PC-9 (cell line): ENCODE measurements around the gene JMJD8. TPM values are rescaled to one million over a fixed set of nuclear protein-coding genes. Genes with fewer than 3 reads are reported as not detected.

ENCODE experiments used
- BruUV-seq: library from RNA; stranded (reverse); fragments of 400-500 nt; replicated peaks from 2 replicates; lab custom pipeline; 2021; lab: Mats Ljungman, UMichigan
- CTCF ChIA-PET: fragments of 300-600 bp; sonication (Branson Sonifier 250); formaldehyde crosslinking; loops from one replicate; lab custom pipeline; 2022; ENCODE audit warnings: antibody characterized with exemption; lab: Charles Lee
- POLR2A ChIA-PET: fragments of 300-600 bp; sonication (Branson Sonifier 250); formaldehyde crosslinking; loops from one replicate; lab custom pipeline; 2022; ENCODE audit warnings: antibody characterized with exemption; ENCODE audit not compliant: unreplicated experiment; lab: Charles Lee
- DNase-seq, 2 experiments: peaks; one replicate each; pipeline versions ENCODE4 v3.0.0 to v3.0.0-alpha.2; 2015 to 2022; ENCODE audit warnings: mixed read lengths in 1 of 2
- H2AFZ ChIP-seq: fragments of 200-600 bp; sonication (generic); 2 replicates; pipeline ENCODE4 v1.8.1; 2017; ENCODE audit warnings: antibody characterized with exemption
- H3F3A ChIP-seq: fragments of 200-600 bp; sonication (generic); 2 replicates; pipeline ENCODE4 v1.8.1; 2017; ENCODE audit warnings: antibody characterized with exemption, mild to moderate bottlenecking, low read depth; ENCODE audit not compliant: insufficient read depth
- H3K27ac ChIP-seq: fragments of 200-600 bp; sonication (generic); 2 replicates; pipeline ENCODE4 v1.6.1; 2016; ENCODE audit warnings: mixed run types
- H3K27me3 ChIP-seq: fragments of 200-600 bp; sonication (generic); 2 replicates; pipeline ENCODE4 v1.6.1; 2016; ENCODE audit warnings: low read depth, mixed run types; ENCODE audit not compliant: insufficient read depth
- H3K36me3 ChIP-seq: fragments of 200-600 bp; sonication (generic); 2 replicates; pipeline ENCODE4 v1.6.1; 2016; ENCODE audit warnings: low read depth, mixed run types
- H3K4me1 ChIP-seq: fragments of 200-600 bp; sonication (generic); replicated peaks from 2 replicates; pipeline ENCODE4 v1.6.1; 2016; ENCODE audit warnings: mixed run types; ENCODE audit not compliant: insufficient read depth
- H3K4me2 ChIP-seq: fragments of 200-600 bp; sonication (generic); 2 replicates; pipeline ENCODE4 v1.6.1; 2017; ENCODE audit warnings: mixed run types
- H3K4me3 ChIP-seq: fragments of 200-600 bp; sonication (generic); 2 replicates; pipeline ENCODE4 v1.6.1; 2016; ENCODE audit warnings: mixed run types
- H3K79me2 ChIP-seq: fragments of 200-600 bp; sonication (generic); 2 replicates; pipeline ENCODE4 v1.6.1; 2017; ENCODE audit warnings: low read depth, mixed run types
- H3K9me2 ChIP-seq: fragments of 200-600 bp; sonication (generic); 2 replicates; pipeline ENCODE4 v1.8.1; 2017; ENCODE audit warnings: mild to moderate bottlenecking; ENCODE audit not compliant: insufficient read depth
- H3K9me3 ChIP-seq: fragments of 200-600 bp; sonication (generic); 2 replicates; pipeline ENCODE4 v1.8.1; 2016; ENCODE audit warnings: low read depth; ENCODE audit not compliant: insufficient read depth
- H4K20me1 ChIP-seq: fragments of 200-600 bp; sonication (generic); 2 replicates; pipeline ENCODE4 v1.8.1; 2017; ENCODE audit not compliant: insufficient read depth
- CTCF ChIP-seq: fragments of 200-600 bp; sonication (generic); conservative IDR thresholded peaks from 2 replicates; pipeline ENCODE4 v1.6.1; 2017; ENCODE audit warnings: mixed run types, antibody characterized with exemption, mild to moderate bottlenecking, moderate library complexity
- EZH2 ChIP-seq: fragments of 200-600 bp; sonication (generic); IDR thresholded peaks from 2 replicates; pipeline ENCODE4 v1.8.0; 2017; ENCODE audit warnings: antibody characterized with exemption, low read depth
- intact Hi-C: fragments of 100-400 bp; cut with micrococcal nuclease; formaldehyde crosslinking; loops from one replicate; pipeline ENCODE4 v1.10.0; 2022; ENCODE audit not compliant: unreplicated experiment
- total RNA-seq: library from RNA; stranded (reverse); gene quantifications from 2 replicates; pipeline ENCODE4 v1.2.3, GENCODE V29; 2021

The JMJD8 gene
- total RNA-seq, 1 experiment from 2014 or later: 57.4 TPM

GRCh38 chr16:637081-638018 is 46.8 kb downstream of the JMJD8 start:
- Histone ChIP-seq H2AFZ (peak overlapping the region; percentile 91), H3K36me3 (no peaks in the 10 kb centered on the region), H3K4me1 (peaks cover 11% of the 10 kb centered on the region; the same call in 1 of the 2 replicates), H3K4me2 (peak overlapping the region; percentile 90), H3K79me2 (peaks cover 19% of the 10 kb centered on the region), H3K4me3 (peak overlapping the region; percentile 80), H3F3A (peaks cover 16% of the 10 kb centered on the region), H3K9me3 (no peaks in the 10 kb centered on the region), H3K27ac (0 out of 2 replicates have a peak overlapping the region, but pooled peaks have one; percentile 80), H3K27me3 (no peaks in the 10 kb centered on the region), H3K9me2 (no peaks in the 10 kb centered on the region), H4K20me1 (no peaks in the 10 kb centered on the region)
- ChIA-PET POLR2A (interaction anchor here (0.6 to 0.7 kb wide), 4 partner anchors 44 to 854 kb away, joined by 4 to 17 read pairs (median 6); no protein-coding TSS in a partner anchor), CTCF (interaction anchor here (0.5 to 0.9 kb wide), 2 partner anchors 44 to 45 kb away, joined by 3 to 4 read pairs; no protein-coding TSS in a partner anchor)
- TF ChIP-seq EZH2 (no peak), CTCF (no peak)
- no TSS peak for BruUV-seq
- intact Hi-C loops: loop anchor here (2.0 kb wide), 1 partner anchor 45 kb away; no protein-coding TSS in a partner anchor
- no peak for DNase-seq

GRCh38 chr16:636206-637080 is 47.7 kb downstream of the JMJD8 start, which contains the start of gene METTL26:
Gene METTL26, minus strand, starts transcription at chr16:636305. Its CDS starts 15 bp downstream, at chr16:636290.
- peak within 1 kb of the TSS; percentile 91 for H2AFZ ChIP-seq
- no peak for TF ChIP-seq EZH2
- no peak for TF ChIP-seq CTCF
- ChIA-PET CTCF (interaction anchor here (0.9 kb wide), 1 partner anchor 43 kb away, joined by 4 read pairs; no protein-coding TSS in a partner anchor), POLR2A (interaction anchor here (0.6 to 0.7 kb wide), 9 partner anchors 84 to 1519 kb away, joined by 3 to 17 read pairs (median 6); partner anchors contain the start of gene TRAF7)
- intact Hi-C loops: loop anchor here (2.0 kb wide), 1 partner anchor 44 kb away; no protein-coding TSS in a partner anchor
- BruUV-seq: no TSS peak
- peak; percentile 85 to 94 for DNase-seq
- peak within 1 kb of the TSS; percentile 90 for H3K4me2 ChIP-seq
- H3K9me3 ChIP-seq: no peaks in the 10 kb centered on the region
- H3K9me2 ChIP-seq: no peaks in the 10 kb centered on the region
- H3K4me1 ChIP-seq: peaks cover 11% of the 10 kb centered on the region; the same call in 1 of the 2 replicates
- peaks cover 19% of the 10 kb centered on the region for H3K79me2 ChIP-seq
- peaks cover 16% of the 10 kb centered on the region for H3F3A ChIP-seq
- no peaks in the 10 kb centered on the region for H3K36me3 ChIP-seq
- H3K27me3 ChIP-seq: no peaks in the 10 kb centered on the region
- peak within 1 kb of the TSS; percentile 80 for H3K4me3 ChIP-seq
- peak within 1 kb of the TSS; percentile 80 for H3K27ac ChIP-seq
- no peaks in the 10 kb centered on the region for H4K20me1 ChIP-seq
